OCI-LY1 (cell line): ENCODE measurements around the gene TYK2.

Experiments
- CTCF ChIP-seq: fragments of 200-600 bp; sonication (generic), shearing (Covaris generic); IDR thresholded peaks from 2 replicates; pipeline ENCODE4 v1.5.1; 2017; ENCODE audit warnings: mild to moderate bottlenecking, antibody characterized with exemption, low read length, moderate library complexity, mixed read lengths
- EZH2 ChIP-seq: fragments of 200-600 bp; sonication (generic), shearing (Covaris generic); IDR thresholded peaks from 2 replicates; pipeline ENCODE4 v1.8.0; 2017; ENCODE audit warnings: borderline replicate concordance, mixed run types, mild to moderate bottlenecking, antibody characterized with exemption, low read length, moderate library complexity, mixed read lengths

- TF ChIP-seq CTCF, result no peak
- no peak for TF ChIP-seq EZH2
Observed at GRCh38 chr19:10339977-10340376, 40.4 kb downstream of the TYK2 start.
